GM18508 (cell line): Measurements from ENCODE around the gene CAPN14.

Experiments
- ATAC-seq: cut with Tn5 transposase; IDR thresholded peaks from one replicate; pipeline ENCODE4 v1.9.1; 2021; ENCODE audit warnings: moderate number of reproducible peaks; ENCODE audit not compliant: insufficient read depth, unreplicated experiment

CAPN14 gene

GRCh38 chr2:31228717-31229116, 11.4 kb upstream of the CAPN14 start:
- ATAC-seq: no peak

- no peak for ATAC-seq
These were observed 10.4 kb upstream of the CAPN14 start for GRCh38 chr2:31227711-31228125.

- ATAC-seq: no peak
These were observed 9.8 kb upstream of the CAPN14 start for GRCh38 chr2:31227110-31227509.

- no peak for ATAC-seq
These were observed 9.0 kb upstream of the CAPN14 start for GRCh38 chr2:31226266-31226665.

GRCh38 chr2:31223749-31224148, 6.4 kb upstream of the CAPN14 start:
- ATAC-seq: no peak

- no peak for ATAC-seq
These were observed 5.7 kb upstream of the CAPN14 start for GRCh38 chr2:31223026-31223425.

GRCh38 chr2:31222071-31222470, 4.8 kb upstream of the CAPN14 start:
- ATAC-seq: no peak

GRCh38 chr2:31221544-31221943, 4.2 kb upstream of the CAPN14 start:
- no peak for ATAC-seq

GRCh38 chr2:31219131-31219969, 2.0 kb upstream of the CAPN14 start:
- peak; percentile 77 for ATAC-seq

GRCh38 chr2:31216734-31217133, 581 bp downstream of the CAPN14 start:
- no peak for ATAC-seq

GRCh38 chr2:31214444-31214915, 2.8 kb downstream of the CAPN14 start:
- ATAC-seq: no peak

GRCh38 chr2:31213601-31214443, 3.5 kb downstream of the CAPN14 start:
- ATAC-seq: no peak

GRCh38 chr2:31212659-31213600, 4.4 kb downstream of the CAPN14 start:
- ATAC-seq: no peak

GRCh38 chr2:31208240-31208639, 9.1 kb downstream of the CAPN14 start:
- ATAC-seq: no peak

GRCh38 chr2:31207790-31208189, 9.5 kb downstream of the CAPN14 start:
- ATAC-seq: no peak

- ATAC-seq: no peak
These were observed 11.7 kb downstream of the CAPN14 start for GRCh38 chr2:31205613-31206012.

GRCh38 chr2:31205186-31205585, 12.1 kb downstream of the CAPN14 start:
- ATAC-seq: no peak

- no peak for ATAC-seq
These were observed 12.5 kb downstream of the CAPN14 start for GRCh38 chr2:31204783-31205182.

GRCh38 chr2:31203916-31204315, 13.4 kb downstream of the CAPN14 start:
- ATAC-seq: no peak

GRCh38 chr2:31202833-31203232, 14.5 kb downstream of the CAPN14 start:
- no peak for ATAC-seq
